Astrocyte of the cerebellum (primary cell): ENCODE measurements around the gene GJB5.
"Not testable (repeated sequence)": the region's sequence is repeated elsewhere in the genome, so short reads cannot be mapped to it uniquely, and the experiment has no call there.

Experiments
- DNase-seq: peaks from one replicate; pipeline ENCODE4 v3.0.0-alpha.2; 2011; ENCODE audit warnings: low read depth
- H3K4me3 ChIP-seq: 2 replicates; pipeline ENCODE4 v1.5.1; 2011; ENCODE audit warnings: mild to moderate bottlenecking, low read depth, low read length, moderate library complexity
- in situ Hi-C: cut with HindIII; loops from 2 replicates; pipeline ENCODE4 v1.10.0; 2017; ENCODE audit warnings: low sequenced_read_pairs
- TF ChIP-seq, protein P1 (sequence below): IDR thresholded peaks from 2 replicates; pipeline ENCODE4 v1.5.1; 2012; ENCODE audit warnings: low read length, low read depth, moderate library complexity, mild to moderate bottlenecking; ENCODE audit errors: missing control alignments

Gene GJB5

GRCh38 chr1:34726861-34727260 lies 28.0 kb upstream of the GJB5 start:
- in situ Hi-C loops = no loop called here
- no peak for DNase-seq
- H3K4me3 ChIP-seq = no peak overlapping the region
- TF ChIP-seq, protein P1, sequence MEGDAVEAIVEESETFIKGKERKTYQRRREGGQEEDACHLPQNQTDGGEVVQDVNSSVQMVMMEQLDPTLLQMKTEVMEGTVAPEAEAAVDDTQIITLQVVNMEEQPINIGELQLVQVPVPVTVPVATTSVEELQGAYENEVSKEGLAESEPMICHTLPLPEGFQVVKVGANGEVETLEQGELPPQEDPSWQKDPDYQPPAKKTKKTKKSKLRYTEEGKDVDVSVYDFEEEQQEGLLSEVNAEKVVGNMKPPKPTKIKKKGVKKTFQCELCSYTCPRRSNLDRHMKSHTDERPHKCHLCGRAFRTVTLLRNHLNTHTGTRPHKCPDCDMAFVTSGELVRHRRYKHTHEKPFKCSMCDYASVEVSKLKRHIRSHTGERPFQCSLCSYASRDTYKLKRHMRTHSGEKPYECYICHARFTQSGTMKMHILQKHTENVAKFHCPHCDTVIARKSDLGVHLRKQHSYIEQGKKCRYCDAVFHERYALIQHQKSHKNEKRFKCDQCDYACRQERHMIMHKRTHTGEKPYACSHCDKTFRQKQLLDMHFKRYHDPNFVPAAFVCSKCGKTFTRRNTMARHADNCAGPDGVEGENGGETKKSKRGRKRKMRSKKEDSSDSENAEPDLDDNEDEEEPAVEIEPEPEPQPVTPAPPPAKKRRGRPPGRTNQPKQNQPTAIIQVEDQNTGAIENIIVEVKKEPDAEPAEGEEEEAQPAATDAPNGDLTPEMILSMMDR = no peak

- in situ Hi-C loops = no loop called here
- TF ChIP-seq, protein P1 = no peak
- H3K4me3 ChIP-seq = no peak overlapping the region
- no peak for DNase-seq
These were observed 24.4 kb upstream of the GJB5 start for GRCh38 chr1:34730485-34730884.

GRCh38 chr1:34732831-34733230 lies 22.0 kb upstream of the GJB5 start:
- H3K4me3 ChIP-seq, DNase-seq, in situ Hi-C loops: not testable (repeated sequence)

GRCh38 chr1:34736692-34737091 lies 18.2 kb upstream of the GJB5 start:
- TF ChIP-seq, protein P1 = no peak
- no peak overlapping the region for H3K4me3 ChIP-seq
- DNase-seq = no peak
- in situ Hi-C loops = no loop called here

DNA sequence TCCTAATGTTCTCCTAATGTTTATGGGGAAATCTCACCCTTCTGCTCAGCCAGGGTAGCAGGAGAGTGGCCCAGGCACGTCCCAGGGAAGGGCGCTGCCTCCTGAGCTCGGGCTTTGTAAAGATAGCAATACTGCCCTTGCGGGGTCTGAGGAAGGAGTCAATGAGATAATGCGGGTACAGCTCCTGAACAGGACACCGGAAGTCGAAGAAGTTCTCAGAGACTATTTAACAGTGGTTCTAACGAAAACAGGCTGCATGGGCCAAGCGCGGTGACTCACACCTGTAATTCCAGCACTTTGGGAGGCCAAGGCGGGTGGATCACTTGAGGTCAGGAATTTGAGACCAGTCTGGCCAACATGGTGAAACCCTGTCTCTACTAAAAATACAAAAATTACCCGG lies 17.6 kb upstream of the GJB5 start:
- in situ Hi-C loops, H3K4me3 ChIP-seq, DNase-seq: not testable (repeated sequence)

DNA sequence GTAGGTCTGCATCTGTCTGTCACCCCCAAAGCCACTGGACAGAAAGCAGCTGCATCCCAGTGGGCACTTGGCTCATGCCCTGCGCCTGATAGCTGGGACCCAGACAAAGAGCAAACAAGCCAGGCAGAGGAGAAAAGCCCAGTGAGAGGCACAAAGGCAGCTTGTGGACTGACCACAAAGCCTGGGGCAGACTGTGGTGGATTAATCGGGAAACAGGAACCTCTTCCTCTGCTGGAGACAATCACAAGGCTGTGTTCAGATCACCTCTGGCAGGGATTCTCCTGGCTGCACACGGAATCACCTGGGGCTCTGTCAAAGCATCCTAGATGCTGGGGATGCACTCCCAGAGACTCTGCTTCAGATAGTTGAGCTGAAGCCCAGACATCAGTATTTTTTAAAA lies 15.2 kb upstream of the GJB5 start:
- in situ Hi-C loops = no loop called here
- no peak for DNase-seq
- TF ChIP-seq, protein P1 = no peak
- H3K4me3 ChIP-seq = no peak overlapping the region

DNA sequence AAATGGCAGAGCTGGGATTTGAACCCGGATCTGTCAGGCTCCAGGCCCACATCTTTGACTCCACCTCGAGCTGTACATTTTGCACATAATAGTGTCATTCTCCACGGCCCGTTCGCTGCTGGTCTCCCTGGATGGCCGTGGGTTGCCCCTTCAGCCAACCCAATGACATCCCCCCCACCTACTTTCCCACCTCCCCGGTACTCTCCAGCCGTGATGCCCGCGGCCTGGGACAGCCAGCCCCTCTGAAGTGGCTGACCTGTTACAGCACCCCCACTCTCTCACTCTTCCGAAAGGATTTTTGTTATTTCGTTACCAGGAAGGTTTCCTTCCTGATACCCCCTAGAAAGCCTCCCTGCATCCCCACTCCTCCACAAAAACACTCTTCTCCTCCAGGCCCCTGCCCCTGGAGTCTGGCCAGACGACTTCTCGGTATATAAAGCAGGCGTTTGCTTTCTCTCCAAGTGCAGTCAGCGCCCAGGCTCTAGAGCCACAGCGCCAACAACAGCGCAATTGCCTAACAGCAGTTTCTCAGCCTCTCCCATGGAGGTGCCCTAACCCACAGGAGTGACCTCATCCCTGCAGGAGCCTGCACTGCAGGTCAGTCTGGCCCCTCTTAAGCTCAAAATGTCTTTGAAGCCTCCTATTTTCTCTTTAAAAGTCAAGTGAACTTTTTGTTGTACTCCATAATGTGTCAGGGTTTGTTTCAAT lies 14.5 kb upstream of the GJB5 start:
- TF ChIP-seq, protein P1 = no peak
- no peak overlapping the region for H3K4me3 ChIP-seq
- DNase-seq = no peak
- in situ Hi-C loops = no loop called here
